HPDE6-E6E7 (cell line): ENCODE results near the gene DNAJC2.
A peak's percentile ranks its signal among the peaks of the same experiment; 100 is the strongest.
"Not testable (repeated sequence)": the region's sequence is repeated elsewhere in the genome, so short reads cannot be mapped to it uniquely, and the experiment has no call there.

ENCODE experiments used
- DNase-seq: peaks from one replicate; pipeline ENCODE4 v3.0.0; 2011; ENCODE audit warnings: missing footprints; ENCODE audit errors: extremely low spot score

DNAJC2 gene

GRCh38 chr7:103343332-103343731 is 1.2 kb downstream of the DNAJC2 start:
- no peak for DNase-seq

GRCh38 chr7:103341466-103341865 is 3.1 kb downstream of the DNAJC2 start:
- DNase-seq = no peak

- DNase-seq = no peak
Observed at GRCh38 chr7:103338864-103339263, 5.7 kb downstream of the DNAJC2 start.

GRCh38 chr7:103336761-103337160 is 7.8 kb downstream of the DNAJC2 start:
- DNase-seq = no peak

GRCh38 chr7:103325744-103326143 is 18.8 kb downstream of the DNAJC2 start:
- DNase-seq = no peak

- DNase-seq = no peak
Observed at GRCh38 chr7:103317009-103317408, 27.6 kb downstream of the DNAJC2 start.

- DNase-seq = no peak
Observed at GRCh38 chr7:103316380-103316941, 28.1 kb downstream of the DNAJC2 start.

- no peak for DNase-seq
Observed at GRCh38 chr7:103314852-103315251, 29.7 kb downstream of the DNAJC2 start.

- DNase-seq = no peak
Observed at GRCh38 chr7:103307503-103308231, 36.9 kb downstream of the DNAJC2 start.

- DNase-seq = no peak
Observed at GRCh38 chr7:103301441-103301840, 43.1 kb downstream of the DNAJC2 start.

GRCh38 chr7:103299660-103300059 is 44.9 kb downstream of the DNAJC2 start:
- no peak for DNase-seq

- no peak for DNase-seq
Observed at GRCh38 chr7:103297837-103298179, 46.8 kb downstream of the DNAJC2 start.

GRCh38 chr7:103296901-103297836 is 47.4 kb downstream of the DNAJC2 start, which contains the start of gene PMPCB:
PMPCB (plus strand) TSS chr7:103297435; CDS start chr7:103297460, 25 bp downstream.
- DNase-seq = peak; percentile 85

- no peak for DNase-seq
Observed at GRCh38 chr7:103293526-103293925, 51.0 kb downstream of the DNAJC2 start.

- DNase-seq = no peak
Observed at GRCh38 chr7:103292122-103292521, 52.4 kb downstream of the DNAJC2 start.

GRCh38 chr7:103282802-103283427 is 61.7 kb downstream of the DNAJC2 start:
- not testable (repeated sequence) for DNase-seq

- DNase-seq = not testable (repeated sequence)
Observed at GRCh38 chr7:103280803-103281155, 63.8 kb downstream of the DNAJC2 start.

- not testable (repeated sequence) for DNase-seq
Observed at GRCh38 chr7:103279963-103280802, 64.4 kb downstream of the DNAJC2 start.

- DNase-seq = not testable (repeated sequence)
Observed at GRCh38 chr7:103279636-103279962, 65.0 kb downstream of the DNAJC2 start.

GRCh38 chr7:103278195-103278594 is 66.4 kb downstream of the DNAJC2 start:
- DNase-seq = not testable (repeated sequence)

GRCh38 chr7:103274867-103275266 is 69.7 kb downstream of the DNAJC2 start:
- not testable (repeated sequence) for DNase-seq
